HCT116 (cell line): ENCODE results near the gene CBX8. TPM values are rescaled to one million over a fixed set of nuclear protein-coding genes. Genes with fewer than 3 reads are reported as not detected.

Experiments used
- ATAC-seq: fragments of 200-7000 bp; cut with Tn5 transposase; 2 replicates; pipeline ENCODE4 v1.9.1; 2020; ENCODE audit warnings: mild to moderate bottlenecking, moderate library complexity
- BruUV-seq: library from RNA; stranded (reverse); fragments of 400-500 nt; replicated peaks from 2 replicates; lab custom pipeline; 2021; lab: Mats Ljungman, UMichigan
- CTCF ChIA-PET: fragments of 300-600 bp; sonication (Branson Sonifier 250); formaldehyde crosslinking; loops from one replicate; lab custom pipeline; 2021; ENCODE audit warnings: antibody characterized with exemption; lab: Charles Lee
- POLR2A ChIA-PET: fragments of 300-600, 350-600 bp; sonication (Branson Sonifier 250); formaldehyde crosslinking; loops from one replicate; lab custom pipeline; 2021; ENCODE audit warnings: antibody characterized with exemption; lab: Charles Lee
- RAD21 ChIA-PET, 2 experiments: fragments of 300-600 bp; sonication (Branson Sonifier 250); formaldehyde crosslinking; loops; one replicate each; lab custom pipeline; 2023; ENCODE audit warnings: low total read pairs in 2 of 2; ENCODE audit not compliant: uncharacterized antibody in 2 of 2, unreplicated experiment in 2 of 2, low non-redundant PET in 1 of 2; lab: Charles Lee
- DNase-seq: peaks from one replicate; pipeline ENCODE4 v3.0.0-alpha.2; 2010; ENCODE audit warnings: low read depth, low spot score
- H2AFZ ChIP-seq: fragments of 200-600 bp; shearing (Covaris generic), sonication (generic); 2 replicates; pipeline ENCODE4 v1.6.1; 2017; ENCODE audit warnings: low read depth, mixed run types, mixed read lengths, antibody characterized with exemption, low read length; ENCODE audit not compliant: poor library complexity, severe bottlenecking
- H3K27ac ChIP-seq: 2 replicates; pipeline ENCODE4 v1.5.1; 2012; ENCODE audit warnings: low read depth, low read length
- H3K27me3 ChIP-seq: fragments of 200-600 bp; sonication (generic); 2 replicates; pipeline ENCODE4 v1.6.1; 2016; ENCODE audit warnings: mixed run types, low read length, mixed read lengths; ENCODE audit not compliant: insufficient read depth
- H3K36me3 ChIP-seq, 2 experiments: fragments of 200-500 bp in 1 of 2; fragments of 200-600 bp in 1 of 2; sonication (Bioruptor generic) in 1 of 2; sonication (generic) in 1 of 2; 2 replicates each; pipeline versions ENCODE4 v1.5.1 to v1.6.1; 2014 to 2016; ENCODE audit warnings: low read length in 2 of 2, inconsistent platforms in 1 of 2, mixed read lengths in 1 of 2, mixed run types in 1 of 2; ENCODE audit not compliant: insufficient read depth in 2 of 2, control insufficient read depth in 1 of 2
- H3K4me1 ChIP-seq, 2 experiments: fragments of 200-600 bp in 1 of 2; sonication (generic) in 1 of 2; 2 replicates each; pipeline versions ENCODE4 v1.5.1 to v1.6.1; 2012 to 2017; ENCODE audit warnings: low read length in 2 of 2, inconsistent platforms in 1 of 2, mild to moderate bottlenecking in 1 of 2, mixed read lengths in 1 of 2, mixed run types in 1 of 2, moderate library complexity in 1 of 2; ENCODE audit not compliant: insufficient read depth in 2 of 2, control insufficient read depth in 1 of 2
- H3K4me2 ChIP-seq: fragments of 200-600 bp; sonication (generic); 2 replicates; pipeline ENCODE4 v1.6.1; 2017; ENCODE audit warnings: mixed run types, low read length, mixed read lengths
- H3K4me3 ChIP-seq, 2 experiments: fragments of 200-600 bp in 1 of 2; sonication (generic) in 1 of 2; replicated peaks in 1 of 2; 2 replicates each; pipeline ENCODE4 v1.5.1; 2011 to 2016; ENCODE audit warnings: low read length in 2 of 2, control low read depth in 1 of 2, low read depth in 1 of 2, mild to moderate bottlenecking in 1 of 2, mixed read lengths in 1 of 2, mixed run types in 1 of 2
- H3K79me2 ChIP-seq: fragments of 200-600 bp; sonication (generic); 2 replicates; pipeline ENCODE4 v1.6.1; 2017; ENCODE audit warnings: mild to moderate bottlenecking, mixed run types, low read length, moderate library complexity, mixed read lengths; ENCODE audit not compliant: insufficient read depth
- H3K9ac ChIP-seq: fragments of 200-600 bp; sonication (generic); 2 replicates; pipeline ENCODE4 v1.6.1; 2016; ENCODE audit warnings: low read length, mixed read lengths
- H3K9me2 ChIP-seq: fragments of 200-600 bp; sonication (generic), shearing (Covaris generic); 2 replicates; pipeline ENCODE4 v1.6.1; 2017; ENCODE audit warnings: mixed run types, mild to moderate bottlenecking, moderate library complexity; ENCODE audit not compliant: insufficient read depth
- H3K9me3 ChIP-seq, 2 experiments: fragments of 200-500 bp in 1 of 2; fragments of 200-600 bp in 1 of 2; sonication (Bioruptor generic) in 1 of 2; sonication (generic) in 1 of 2; 2 replicates each; pipeline ENCODE4 v1.6.1; 2014 to 2017; ENCODE audit warnings: low read length in 2 of 2, mixed read lengths in 2 of 2, inconsistent platforms in 1 of 2, low read depth in 1 of 2, mild to moderate bottlenecking in 1 of 2, mixed run types in 1 of 2, moderate library complexity in 1 of 2; ENCODE audit not compliant: control insufficient read depth in 1 of 2, insufficient read depth in 1 of 2
- H4K20me1 ChIP-seq: fragments of 200-600 bp; sonication (generic), shearing (Covaris generic); 2 replicates; pipeline ENCODE4 v1.6.1; 2017; ENCODE audit warnings: mixed run types, mild to moderate bottlenecking, moderate library complexity; ENCODE audit not compliant: insufficient read depth
- EGR1 ChIP-seq: IDR thresholded peaks from 2 replicates; pipeline ENCODE4 v1.6.1; 2012; ENCODE audit warnings: low read depth
- EZH2 ChIP-seq: fragments of 200-600 bp; sonication (generic); IDR thresholded peaks from 2 replicates; pipeline ENCODE4 v1.6.1; 2017; ENCODE audit warnings: antibody characterized with exemption, mixed run types
- EZH2phosphoT487 ChIP-seq: fragments of 200-600 bp; IDR thresholded peaks from 2 replicates; pipeline ENCODE4 v1.6.1; 2018; ENCODE audit warnings: antibody characterized with exemption, borderline replicate concordance
- FOSL1 ChIP-seq: IDR thresholded peaks from 2 replicates; pipeline ENCODE4 v1.6.1; 2012; ENCODE audit warnings: low read depth
- POLR2A ChIP-seq: IDR thresholded peaks from 2 replicates; pipeline ENCODE4 v1.7.0; 2011; ENCODE audit warnings: borderline replicate concordance; ENCODE audit not compliant: insufficient read depth, insufficient read length; ENCODE audit errors: extremely low read depth
- POLR2AphosphoS5 ChIP-seq: IDR thresholded peaks from 2 replicates; pipeline ENCODE4 v1.6.1; 2011; ENCODE audit warnings: mild to moderate bottlenecking, low read depth, low read length, moderate library complexity
- SIN3A ChIP-seq: IDR thresholded peaks from 2 replicates; pipeline ENCODE4 v1.6.1; 2012; ENCODE audit warnings: low read depth
- SRF ChIP-seq: IDR thresholded peaks from 2 replicates; pipeline ENCODE4 v1.6.1; 2012; ENCODE audit warnings: low read depth
- TCF7L2 ChIP-seq: IDR thresholded peaks from 2 replicates; pipeline ENCODE4 v1.7.0; 2011; ENCODE audit warnings: borderline replicate concordance, inconsistent platforms; ENCODE audit not compliant: insufficient read depth, insufficient read length; ENCODE audit errors: extremely low read depth
- ZNF274 ChIP-seq: fragments of 200-500 bp; sonication (Bioruptor generic); IDR thresholded peaks from 2 replicates; pipeline ENCODE4 v1.6.1; 2014; ENCODE audit warnings: mild to moderate bottlenecking, low read depth, low read length, inconsistent platforms
- intact Hi-C: fragments of 100-400 bp; cut with micrococcal nuclease; formaldehyde crosslinking; loops from 2 replicates; pipeline ENCODE4 v1.10.0; 2022
- total RNA-seq: library from RNA; stranded (reverse); gene quantifications from one replicate; pipeline ENCODE4 v1.2.1, GENCODE V29; 2021; ENCODE audit not compliant: unreplicated experiment
- TF ChIP-seq, protein P1 (sequence below): IDR thresholded peaks from 2 replicates; pipeline ENCODE4 v1.6.1; 2012
- TF ChIP-seq, protein P2 (sequence below): IDR thresholded peaks from 2 replicates; pipeline ENCODE4 v1.6.1; 2011; ENCODE audit warnings: mild to moderate bottlenecking, low read length, moderate library complexity; ENCODE audit not compliant: insufficient replicate concordance; ENCODE audit errors: extremely low read depth

Gene CBX8
- total RNA-seq, 1 experiment from 2014 or later: 29.0 TPM

DNA sequence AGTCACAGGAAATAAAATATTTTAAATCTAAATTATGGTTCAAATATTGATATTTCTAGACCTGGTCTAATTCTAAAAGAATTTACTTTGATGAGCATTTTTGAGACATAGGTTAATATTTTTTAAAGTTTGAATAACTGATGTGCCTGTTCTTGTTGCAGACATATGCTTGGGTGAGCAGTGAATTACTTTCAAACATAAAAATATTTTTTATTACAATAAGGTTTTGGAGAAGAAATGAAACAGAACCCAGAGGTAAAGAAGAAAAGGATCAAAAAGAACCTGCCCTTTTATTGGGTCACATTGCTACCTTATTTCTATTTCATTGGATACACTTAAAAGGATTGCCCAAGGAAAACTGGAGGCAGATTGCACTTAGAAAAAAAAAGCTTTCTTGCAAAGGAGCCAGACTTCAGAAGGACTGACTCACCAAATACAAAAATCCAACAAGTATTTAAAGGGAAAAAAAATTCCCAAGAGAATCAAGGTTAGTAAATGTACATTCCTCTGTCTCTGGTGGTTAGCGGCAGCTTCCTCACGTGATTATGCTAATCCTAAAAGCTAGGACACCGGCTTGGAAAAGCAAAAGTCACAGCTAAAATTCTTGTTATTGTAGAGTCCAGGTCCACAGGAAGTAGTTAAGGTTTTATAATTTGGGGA is 47.6 kb downstream of the CBX8 start:
- Histone ChIP-seq H3K27ac (no peak overlapping the region), H3K36me3 (no peaks in the 10 kb centered on the region), H2AFZ (peak overlapping the region; percentile 10), H3K4me1 (peaks cover 11 to 32% of the 10 kb centered on the region in 2 experiments; a peak in 3 of 4 replicates), H3K9ac (no peak overlapping the region), H4K20me1 (no peaks in the 10 kb centered on the region), H3K27me3 (no peaks in the 10 kb centered on the region), H3K79me2 (no peaks in the 10 kb centered on the region), H3K9me3 (no peaks in the 10 kb centered on the region), H3K4me3 (no peak overlapping the region), H3K4me2 (no peak overlapping the region), H3K9me2 (no peaks in the 10 kb centered on the region)
- TF ChIP-seq POLR2A (no peak), POLR2AphosphoS5 (no peak), SRF (no peak), ZNF274 (no peak), EZH2 (no peak), EZH2phosphoT487 (no peak), EGR1 (no peak), SIN3A (no peak), FOSL1 (no peak), TCF7L2 (no peak)
- TF ChIP-seq, protein P1, sequence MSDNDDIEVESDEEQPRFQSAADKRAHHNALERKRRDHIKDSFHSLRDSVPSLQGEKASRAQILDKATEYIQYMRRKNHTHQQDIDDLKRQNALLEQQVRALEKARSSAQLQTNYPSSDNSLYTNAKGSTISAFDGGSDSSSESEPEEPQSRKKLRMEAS: no peak
- TF ChIP-seq, protein P2, sequence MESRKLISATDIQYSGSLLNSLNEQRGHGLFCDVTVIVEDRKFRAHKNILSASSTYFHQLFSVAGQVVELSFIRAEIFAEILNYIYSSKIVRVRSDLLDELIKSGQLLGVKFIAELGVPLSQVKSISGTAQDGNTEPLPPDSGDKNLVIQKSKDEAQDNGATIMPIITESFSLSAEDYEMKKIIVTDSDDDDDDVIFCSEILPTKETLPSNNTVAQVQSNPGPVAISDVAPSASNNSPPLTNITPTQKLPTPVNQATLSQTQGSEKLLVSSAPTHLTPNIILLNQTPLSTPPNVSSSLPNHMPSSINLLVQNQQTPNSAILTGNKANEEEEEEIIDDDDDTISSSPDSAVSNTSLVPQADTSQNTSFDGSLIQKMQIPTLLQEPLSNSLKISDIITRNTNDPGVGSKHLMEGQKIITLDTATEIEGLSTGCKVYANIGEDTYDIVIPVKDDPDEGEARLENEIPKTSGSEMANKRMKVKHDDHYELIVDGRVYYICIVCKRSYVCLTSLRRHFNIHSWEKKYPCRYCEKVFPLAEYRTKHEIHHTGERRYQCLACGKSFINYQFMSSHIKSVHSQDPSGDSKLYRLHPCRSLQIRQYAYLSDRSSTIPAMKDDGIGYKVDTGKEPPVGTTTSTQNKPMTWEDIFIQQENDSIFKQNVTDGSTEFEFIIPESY: no peak
- RAD21 ChIA-PET: no interaction called here
- no TSS peak for BruUV-seq
- CTCF ChIA-PET: interaction anchor here (0.6 to 4.9 kb wide), 3 partner anchors 8 to 285 kb away, joined by 3 to 31 read pairs (median 3); no protein-coding TSS in a partner anchor
- intact Hi-C loops: no loop called here
- ATAC-seq (no peak), DNase-seq (no peak)
- POLR2A ChIA-PET: no interaction called here
